ENCODE data around the gene CLIP1. TPM values are rescaled to one million over a fixed set of nuclear protein-coding genes. Genes with fewer than 3 reads are reported as not detected.

Gene CLIP1
- polyA plus RNA-seq, 1 donor (not counting 4 experiments of a cell fraction or from before 2014, with no cell fraction given), result 54.0 TPM

- no peak overlapping the region for H2AFZ ChIP-seq (ENCODE audit: control insufficient read depth, low read length)
- no peaks in the 10 kb centered on the region for H4K20me1 ChIP-seq (ENCODE audit: control insufficient read depth, extremely low read depth, insufficient read depth, low read length)
- no peaks in the 10 kb centered on the region for H3K9me1 ChIP-seq (ENCODE audit: control insufficient read depth, extremely low read depth, insufficient read depth, low read length)
- TF ChIP-seq EZH2 (IDR thresholded peaks at IDR 0.05; ENCODE audit: low read length), result no peak
- TF ChIP-seq CTCF (optimal IDR thresholded peaks at IDR 0.05 in 1 of 3, IDR thresholded peaks at IDR 0.05 in 1 of 3, conservative IDR thresholded peaks at IDR 0.05 in 1 of 3; ENCODE audit: extremely low read depth in 1 of 3, insufficient read depth in 2 of 3, low read length in 3 of 3), result no peak
- no peak overlapping the region for H3K9ac ChIP-seq (ENCODE audit: control insufficient read depth, extremely low read depth, insufficient read depth, low read length)
- no peaks in the 10 kb centered on the region for H3K79me2 ChIP-seq (ENCODE audit: control insufficient read depth, insufficient read depth, low read length)
- no peaks in the 10 kb centered on the region for H3K27me3 ChIP-seq (ENCODE audit: control insufficient read depth, extremely low read depth, insufficient read depth, low read length)
- DNase-seq (ENCODE audit: low read depth, low spot score) (no peak), FAIRE-seq (no peak)
- no peak overlapping the region for H3K27ac ChIP-seq (ENCODE audit: control insufficient read depth, insufficient read depth, low read length)
- dilution Hi-C loops (cut with MboI; ENCODE audit: extremely low pct_ligation_motif_present, low sequenced_read_pairs), result no loop called here
- peaks cover 0 to 11% of the 10 kb centered on the region in 2 experiments for H3K36me3 ChIP-seq (ENCODE audit: control insufficient read depth in 2 of 2, extremely low read depth in 1 of 2, insufficient read depth in 2 of 2, low read length in 2 of 2)
- H3K9me3 ChIP-seq (ENCODE audit: control insufficient read depth, low read depth, low read length), result no peaks in the 10 kb centered on the region
- no peaks in the 10 kb centered on the region for H3K4me1 ChIP-seq (ENCODE audit: control insufficient read depth, extremely low read depth, insufficient read depth, low read length)
- no peak overlapping the region for H3K4me3 ChIP-seq (ENCODE audit: control insufficient read depth in 2 of 3, extremely low read depth in 1 of 3, insufficient read depth in 2 of 3, low read depth in 1 of 3, low read length in 3 of 3)
- H3K4me2 ChIP-seq (ENCODE audit: control insufficient read depth, extremely low read depth, insufficient read depth, low read depth, low read length), result no peak overlapping the region
Observed at GRCh38 chr12:122297494-122297893, 125.0 kb downstream of the CLIP1 start.

GRCh38 chr12:122295877-122296276 lies 126.6 kb downstream of the CLIP1 start:
- no peaks in the 10 kb centered on the region for H4K20me1 ChIP-seq (ENCODE audit: control insufficient read depth, extremely low read depth, insufficient read depth, low read length)
- H3K79me2 ChIP-seq (ENCODE audit: control insufficient read depth, insufficient read depth, low read length), result no peaks in the 10 kb centered on the region
- no peak overlapping the region for H2AFZ ChIP-seq (ENCODE audit: control insufficient read depth, low read length)
- DNase-seq (ENCODE audit: low read depth, low spot score) (no peak), FAIRE-seq (no peak)
- no peaks in the 10 kb centered on the region for H3K9me1 ChIP-seq (ENCODE audit: control insufficient read depth, extremely low read depth, insufficient read depth, low read length)
- no peaks in the 10 kb centered on the region for H3K27me3 ChIP-seq (ENCODE audit: control insufficient read depth, extremely low read depth, insufficient read depth, low read length)
- dilution Hi-C loops (cut with MboI; ENCODE audit: extremely low pct_ligation_motif_present, low sequenced_read_pairs), result no loop called here
- H3K4me1 ChIP-seq (ENCODE audit: control insufficient read depth, extremely low read depth, insufficient read depth, low read length), result no peaks in the 10 kb centered on the region
- TF ChIP-seq CTCF (optimal IDR thresholded peaks at IDR 0.05 in 1 of 3, IDR thresholded peaks at IDR 0.05 in 1 of 3, conservative IDR thresholded peaks at IDR 0.05 in 1 of 3; ENCODE audit: extremely low read depth in 1 of 3, insufficient read depth in 2 of 3, low read length in 3 of 3) (no peak), EZH2 (IDR thresholded peaks at IDR 0.05; ENCODE audit: low read length) (no peak)
- no peak overlapping the region for H3K4me2 ChIP-seq (ENCODE audit: control insufficient read depth, extremely low read depth, insufficient read depth, low read depth, low read length)
- H3K27ac ChIP-seq (ENCODE audit: control insufficient read depth, insufficient read depth, low read length), result no peak overlapping the region
- H3K4me3 ChIP-seq (ENCODE audit: control insufficient read depth in 2 of 3, extremely low read depth in 1 of 3, insufficient read depth in 2 of 3, low read depth in 1 of 3, low read length in 3 of 3), result no peak overlapping the region
- H3K36me3 ChIP-seq (ENCODE audit: control insufficient read depth in 2 of 2, extremely low read depth in 1 of 2, insufficient read depth in 2 of 2, low read length in 2 of 2), result peaks cover 0 to 9% of the 10 kb centered on the region in 2 experiments
- H3K9ac ChIP-seq (ENCODE audit: control insufficient read depth, extremely low read depth, insufficient read depth, low read length), result no peak overlapping the region
- no peaks in the 10 kb centered on the region for H3K9me3 ChIP-seq (ENCODE audit: control insufficient read depth, low read depth, low read length)
